Mucosa of rectum (tissue), 2 donors: ENCODE data around the gene PRKCA.
"Not testable (repeated sequence)": the region's sequence is repeated elsewhere in the genome, so short reads cannot be mapped to it uniquely, and the experiment has no call there.

Experiments used
- H3K27ac ChIP-seq, 2 donors: one replicate each; pipeline ENCODE4 v1.7.0; 2013; ENCODE audit warnings: inconsistent platforms in 2 of 2, low read depth in 2 of 2, low read length in 2 of 2
- H3K27me3 ChIP-seq, 2 donors: one replicate each; pipeline ENCODE4 v1.7.0; 2013; ENCODE audit warnings: low read length in 2 of 2; ENCODE audit not compliant: control insufficient read depth in 2 of 2, insufficient read depth in 2 of 2
- H3K36me3 ChIP-seq, 2 donors: one replicate each; pipeline ENCODE4 v1.7.0; 2013; ENCODE audit warnings: low read length in 2 of 2; ENCODE audit not compliant: control insufficient read depth in 2 of 2, insufficient read depth in 2 of 2
- H3K4me1 ChIP-seq, 2 donors: one replicate each; pipeline ENCODE4 v1.7.0; 2013; ENCODE audit warnings: low read length in 2 of 2, mild to moderate bottlenecking in 1 of 2; ENCODE audit not compliant: control insufficient read depth in 2 of 2, insufficient read depth in 2 of 2
- H3K4me3 ChIP-seq, 2 donors: one replicate each; pipeline ENCODE4 v1.7.0; 2013; ENCODE audit warnings: low read length in 2 of 2
- H3K9ac ChIP-seq, 2 donors: one replicate each; pipeline ENCODE4 v1.7.0; 2013; ENCODE audit warnings: low read length in 2 of 2, low read depth in 1 of 2, mild to moderate bottlenecking in 1 of 2
- H3K9me3 ChIP-seq, 2 donors: one replicate each; pipeline ENCODE4 v1.7.0; 2013; ENCODE audit warnings: low read length in 2 of 2; ENCODE audit not compliant: control insufficient read depth in 2 of 2
- donor health status: healthy.
- donor health status: Normal muscosa, but diverticular disease.

PRKCA gene

DNA sequence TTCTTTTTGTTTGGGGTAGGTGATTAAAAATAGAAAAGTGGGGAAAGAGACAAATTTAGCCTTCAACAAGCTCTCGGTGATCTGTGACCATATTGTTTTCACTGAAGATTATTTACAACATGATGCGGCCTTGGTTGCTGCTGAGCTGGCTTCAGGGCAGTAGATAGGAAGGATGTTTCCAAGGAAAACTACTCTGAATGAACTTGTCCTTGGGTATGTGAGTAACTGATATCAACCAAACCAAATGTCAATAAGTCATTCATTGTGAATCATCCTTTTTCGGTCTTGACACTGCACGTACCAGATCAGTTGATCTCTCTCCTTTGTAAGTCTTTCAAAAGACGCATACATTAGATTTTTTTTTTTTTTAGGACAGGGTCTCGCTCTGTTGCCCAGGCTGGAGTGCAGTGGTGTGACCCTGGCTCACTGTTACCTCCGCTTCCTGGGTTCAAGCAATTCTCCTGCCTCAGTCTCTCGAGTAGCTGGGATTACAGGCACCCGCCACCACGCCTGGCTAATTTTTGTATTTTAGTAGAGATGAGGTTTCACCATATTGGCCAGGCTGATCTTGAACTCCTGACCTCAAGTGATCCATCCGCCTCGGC, 58.6 kb downstream of the PRKCA start:
- not testable (repeated sequence) for H3K27me3 ChIP-seq, H3K4me3 ChIP-seq, H3K9ac ChIP-seq, H3K4me1 ChIP-seq, H3K27ac ChIP-seq, H3K36me3 ChIP-seq, H3K9me3 ChIP-seq

- no peak overlapping the region for H3K4me3 ChIP-seq
These were observed 62.1 kb downstream of the PRKCA start for GRCh38 chr17:66364508-66364907.

GRCh38 chr17:66364990-66365490, 62.6 kb downstream of the PRKCA start:
- Histone ChIP-seq H3K27ac (no peak overlapping the region), H3K9ac (no peak overlapping the region), H3K27me3 (no peaks in the 10 kb centered on the region), H3K36me3 (no peaks in the 10 kb centered on the region), H3K4me3 (no peak overlapping the region), H3K9me3 (no peaks in the 10 kb centered on the region), H3K4me1 (no peaks in the 10 kb centered on the region)

More at GRCh38 chr17:66364508-66364907, 62.1 kb downstream of the PRKCA start:
- H3K4me1 ChIP-seq: no peaks in the 10 kb centered on the region
- no peaks in the 10 kb centered on the region for H3K27me3 ChIP-seq
- no peak overlapping the region for H3K27ac ChIP-seq
- no peaks in the 10 kb centered on the region for H3K36me3 ChIP-seq
- no peak overlapping the region for H3K9ac ChIP-seq
- no peaks in the 10 kb centered on the region for H3K9me3 ChIP-seq

DNA sequence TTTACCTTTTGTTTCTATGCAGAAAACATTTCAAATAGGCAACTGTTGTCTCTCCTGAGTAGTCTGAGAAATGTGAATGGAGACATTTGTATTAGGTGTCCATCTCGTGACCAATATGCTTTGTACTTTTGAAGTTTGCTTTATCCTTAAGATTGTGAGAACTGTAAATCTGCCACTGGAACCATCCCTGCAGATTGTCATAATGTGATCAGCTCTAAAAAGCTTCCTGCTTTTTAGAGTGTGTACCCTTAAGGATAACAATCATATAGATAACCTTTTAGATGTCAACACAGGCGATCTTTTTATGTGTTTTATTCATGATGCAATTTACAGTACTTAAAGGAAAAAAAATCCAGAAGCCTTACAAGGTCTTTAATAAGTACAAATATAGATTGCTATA, 63.5 kb downstream of the PRKCA start:
- Histone ChIP-seq H3K9ac (no peak overlapping the region), H3K9me3 (no peaks in the 10 kb centered on the region), H3K4me3 (no peak overlapping the region), H3K36me3 (no peaks in the 10 kb centered on the region), H3K27ac (no peak overlapping the region), H3K4me1 (no peaks in the 10 kb centered on the region), H3K27me3 (no peaks in the 10 kb centered on the region)

DNA sequence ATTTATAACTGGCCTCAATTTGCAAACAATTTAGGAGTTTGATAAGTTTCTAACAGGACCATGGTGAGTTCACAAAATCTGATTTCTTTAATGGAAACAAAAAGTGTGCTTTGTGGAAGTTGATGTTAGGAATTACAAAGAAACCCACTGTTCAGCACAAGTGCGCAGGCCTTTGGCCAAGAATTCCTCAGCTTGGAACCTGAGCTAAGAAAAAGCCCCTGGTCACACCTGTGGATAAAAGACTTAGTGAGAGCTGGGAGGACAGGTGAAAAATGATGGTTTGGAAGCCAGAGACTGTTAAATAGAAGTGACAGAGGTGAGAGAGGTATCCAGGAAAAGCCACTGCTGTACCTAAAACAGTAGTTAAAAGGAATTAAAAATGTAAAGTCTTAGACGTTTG, 64.7 kb downstream of the PRKCA start:
- no peaks in the 10 kb centered on the region for H3K4me1 ChIP-seq
- no peak overlapping the region for H3K9ac ChIP-seq
- H3K4me3 ChIP-seq: no peak overlapping the region
- no peaks in the 10 kb centered on the region for H3K9me3 ChIP-seq
- no peaks in the 10 kb centered on the region for H3K36me3 ChIP-seq
- H3K27me3 ChIP-seq: no peaks in the 10 kb centered on the region
- no peak overlapping the region for H3K27ac ChIP-seq

- Histone ChIP-seq H3K27me3 (no peaks in the 10 kb centered on the region), H3K36me3 (no peaks in the 10 kb centered on the region), H3K27ac (no peak overlapping the region), H3K4me1 (peaks cover 0 to 2% of the 10 kb centered on the region in 2 donors), H3K9ac (no peak overlapping the region), H3K4me3 (no peak overlapping the region), H3K9me3 (no peaks in the 10 kb centered on the region)
These were observed 67.4 kb downstream of the PRKCA start for GRCh38 chr17:66369830-66370229.

DNA sequence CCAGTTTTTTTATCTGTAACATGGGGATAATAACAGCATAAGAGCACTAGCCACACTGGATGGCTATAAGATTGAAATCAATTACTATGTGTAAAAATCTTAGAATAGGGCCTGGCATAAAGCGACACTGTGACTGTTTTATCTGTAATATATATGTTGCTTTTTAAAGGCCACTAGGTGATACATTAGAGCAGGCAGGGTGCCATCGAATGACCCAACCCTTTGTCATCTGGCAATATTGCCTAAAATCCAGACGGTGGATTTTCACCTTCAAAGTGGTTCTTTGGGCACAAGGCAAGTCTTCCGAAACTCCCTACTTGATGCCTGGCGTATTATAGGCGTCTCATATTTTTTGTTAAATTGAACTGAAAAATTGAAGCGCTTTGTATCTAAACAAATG, 69.1 kb downstream of the PRKCA start:
- no peak overlapping the region for H3K9ac ChIP-seq
- no peaks in the 10 kb centered on the region for H3K27me3 ChIP-seq
- H3K36me3 ChIP-seq: no peaks in the 10 kb centered on the region
- peaks cover 10 to 13% of the 10 kb centered on the region in 2 donors for H3K4me1 ChIP-seq
- no peak overlapping the region for H3K4me3 ChIP-seq
- H3K9me3 ChIP-seq: no peaks in the 10 kb centered on the region
- H3K27ac ChIP-seq: no peak overlapping the region

DNA sequence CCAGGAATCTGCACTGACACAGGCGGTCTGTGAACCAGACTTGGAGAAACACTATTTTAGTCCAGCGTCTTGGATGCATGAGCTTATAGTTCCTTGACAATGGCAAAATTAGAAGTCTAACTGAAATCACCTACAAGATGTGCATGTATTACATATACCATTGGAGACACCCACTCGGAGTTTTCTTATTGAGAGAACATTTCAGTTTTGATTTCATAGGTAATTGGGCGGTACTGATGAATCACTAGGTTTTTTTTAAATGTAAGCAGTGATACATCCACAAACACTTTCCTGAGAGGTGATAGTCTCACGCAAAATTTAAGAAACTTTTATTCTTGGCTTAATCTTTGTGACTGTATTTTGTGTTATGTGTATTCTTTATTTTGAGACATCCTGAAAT, 69.8 kb downstream of the PRKCA start:
- Histone ChIP-seq H3K27ac (no peak overlapping the region), H3K4me3 (no peak overlapping the region), H3K36me3 (no peaks in the 10 kb centered on the region)

DNA sequence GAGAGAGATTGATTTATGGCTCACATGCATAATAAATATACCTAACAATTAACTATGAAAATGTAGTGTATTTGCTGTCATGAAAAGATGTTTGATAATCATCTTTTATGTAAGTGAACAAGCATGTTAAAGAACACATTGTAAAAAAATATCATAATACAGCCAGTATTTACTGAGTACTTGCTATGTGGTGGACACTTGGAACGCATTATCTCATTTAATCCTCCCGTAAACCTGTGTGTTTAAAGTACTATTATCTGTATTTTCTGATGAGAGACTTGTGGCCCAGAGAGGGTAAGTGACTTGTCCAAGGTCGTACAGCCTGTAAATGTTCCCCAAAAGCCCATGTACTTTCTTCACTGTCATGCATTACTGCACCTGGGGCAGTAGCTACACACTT, 70.7 kb downstream of the PRKCA start:
- H3K9ac ChIP-seq: no peak overlapping the region
- no peak overlapping the region for H3K27ac ChIP-seq
- H3K36me3 ChIP-seq: no peaks in the 10 kb centered on the region
- no peaks in the 10 kb centered on the region for H3K27me3 ChIP-seq
- H3K9me3 ChIP-seq: no peaks in the 10 kb centered on the region
- H3K4me3 ChIP-seq: no peak overlapping the region
- peaks cover 10 to 15% of the 10 kb centered on the region in 2 donors for H3K4me1 ChIP-seq

More for the DNA sequence above, 69.8 kb downstream of the PRKCA start:
- Histone ChIP-seq H3K9ac (no peak overlapping the region), H3K4me1 (peaks cover 10 to 15% of the 10 kb centered on the region in 2 donors), H3K27me3 (no peaks in the 10 kb centered on the region), H3K9me3 (no peaks in the 10 kb centered on the region)

- Histone ChIP-seq H3K9me3 (no peaks in the 10 kb centered on the region), H3K36me3 (no peaks in the 10 kb centered on the region), H3K27ac (no peak overlapping the region), H3K4me3 (no peak overlapping the region), H3K27me3 (no peaks in the 10 kb centered on the region), H3K9ac (no peak overlapping the region), H3K4me1 (peaks cover 10 to 15% of the 10 kb centered on the region in 2 donors)
These were observed 71.8 kb downstream of the PRKCA start for GRCh38 chr17:66373944-66374817.
